IMR-90 (cell line): ENCODE data around the gene CBY1.

Experiments
- BHLHE40 ChIP-seq: fragments of 150-350 bp; IDR thresholded peaks from 2 replicates; pipeline ENCODE4 v1.6.1; 2016; ENCODE audit warnings: mild to moderate bottlenecking, low read depth, low read length
- CEBPB ChIP-seq: IDR thresholded peaks from 2 replicates; pipeline ENCODE4 v1.6.1; 2012; ENCODE audit warnings: low read depth, low read length, improper control_type of control experiment
- CHD1 ChIP-seq: IDR thresholded peaks from 2 replicates; pipeline ENCODE4 v1.6.1; 2012; ENCODE audit warnings: low read depth, low read length, improper control_type of control experiment
- CTCF ChIP-seq: conservative IDR thresholded peaks from 2 replicates; pipeline ENCODE4 v1.5.1; 2012; ENCODE audit warnings: mild to moderate bottlenecking, low read depth, low read length, improper control_type of control experiment
- ELK1 ChIP-seq: fragments of 150-350 bp; IDR thresholded peaks from 2 replicates; pipeline ENCODE4 v1.6.1; 2016; ENCODE audit warnings: low read depth, mild to moderate bottlenecking, low read length, moderate library complexity, borderline replicate concordance
- FOS ChIP-seq: fragments of 150-350 bp; IDR thresholded peaks from 2 replicates; pipeline ENCODE4 v1.6.1; 2016; ENCODE audit warnings: low read depth, low read length
- MAFK ChIP-seq: IDR thresholded peaks from 2 replicates; pipeline ENCODE4 v1.6.1; 2012; ENCODE audit warnings: low read depth, low read length, improper control_type of control experiment
- MXI1 ChIP-seq: IDR thresholded peaks from 2 replicates; pipeline ENCODE4 v1.6.1; 2012; ENCODE audit warnings: low read depth, mild to moderate bottlenecking, low read length, moderate library complexity, borderline replicate concordance
- POLR2A ChIP-seq: IDR thresholded peaks from 2 replicates; pipeline ENCODE4 v1.6.1; 2012; ENCODE audit warnings: mild to moderate bottlenecking, low read depth, low read length
- RCOR1 ChIP-seq: IDR thresholded peaks from 2 replicates; pipeline ENCODE4 v1.6.1; 2012; ENCODE audit warnings: mild to moderate bottlenecking, low read length, improper control_type of control experiment; ENCODE audit not compliant: insufficient replicate concordance
- RFX5 ChIP-seq: IDR thresholded peaks from 2 replicates; pipeline ENCODE4 v1.8.0; 2012; ENCODE audit warnings: low read depth, mild to moderate bottlenecking, low read length, moderate library complexity
- SMC3 ChIP-seq: fragments of 150-350 bp; IDR thresholded peaks from 2 replicates; pipeline ENCODE4 v1.6.1; 2016; ENCODE audit warnings: low read depth, mild to moderate bottlenecking, antibody characterized with exemption, low read length, moderate library complexity
- USF2 ChIP-seq: fragments of 150-350 bp; IDR thresholded peaks from 2 replicates; pipeline ENCODE4 v1.6.1; 2017; ENCODE audit warnings: mild to moderate bottlenecking, antibody characterized with exemption, low read length, low read depth

- TF ChIP-seq BHLHE40 (no peak), CTCF (no peak), POLR2A (no peak), CEBPB (no peak), RFX5 (no peak), MXI1 (no peak), CHD1 (no peak), FOS (no peak), ELK1 (no peak), SMC3 (no peak), USF2 (no peak), MAFK (no peak), RCOR1 (no peak)
Observed at GRCh38 chr22:38610234-38610633, 46.2 kb upstream of the CBY1 start.
